MM.1S (cell line): ENCODE results near the gene TMEM82.

Source experiments
- DNase-seq: peaks from one replicate; pipeline ENCODE4 v3.0.0-alpha.2; 2015
- H2AFZ ChIP-seq: fragments of 300-600 bp; sonication (generic); 2 replicates; pipeline ENCODE4 v1.6.0; 2016; ENCODE audit warnings: antibody characterized with exemption, low read length
- H3F3A ChIP-seq: fragments of 300-600 bp; sonication (generic); 2 replicates; pipeline ENCODE4 v1.6.1; 2016; ENCODE audit warnings: mild to moderate bottlenecking, antibody characterized with exemption, low read length, moderate library complexity, mixed read lengths; ENCODE audit not compliant: insufficient read depth
- H3K27ac ChIP-seq: fragments of 300-600 bp; sonication (generic); 2 replicates; pipeline ENCODE4 v1.5.1; 2016; ENCODE audit warnings: mild to moderate bottlenecking, low read length
- H3K27me3 ChIP-seq: fragments of 300-600 bp; sonication (generic); replicated peaks from 2 replicates; pipeline ENCODE4 v1.6.0; 2016; ENCODE audit warnings: low read length; ENCODE audit not compliant: insufficient read depth
- H3K36me3 ChIP-seq: fragments of 300-600 bp; sonication (generic); replicated peaks from 2 replicates; pipeline ENCODE4 v1.6.1; 2016; ENCODE audit warnings: mild to moderate bottlenecking, low read length, mixed read lengths; ENCODE audit not compliant: insufficient read depth
- H3K4me1 ChIP-seq: fragments of 300-600 bp; sonication (generic); 2 replicates; pipeline ENCODE4 v1.6.1; 2016; ENCODE audit warnings: low read length, mixed read lengths
- H3K4me2 ChIP-seq: fragments of 300-600 bp; sonication (generic); 2 replicates; pipeline ENCODE4 v1.6.0; 2016; ENCODE audit warnings: low read depth, low read length
- H3K4me3 ChIP-seq: fragments of 300-600 bp; sonication (generic); 2 replicates; pipeline ENCODE4 v1.5.1; 2016; ENCODE audit warnings: low read length, mixed read lengths
- H3K79me2 ChIP-seq: fragments of 300-600 bp; sonication (generic); 2 replicates; pipeline ENCODE4 v1.6.1; 2016; ENCODE audit warnings: mixed run types, low read length, mixed read lengths
- H3K9ac ChIP-seq: fragments of 300-600 bp; sonication (generic); 2 replicates; pipeline ENCODE4 v1.6.1; 2016; ENCODE audit warnings: low read length, mixed read lengths
- H3K9me2 ChIP-seq: fragments of 300-600 bp; sonication (generic); replicated peaks from 2 replicates; pipeline ENCODE4 v1.6.1; 2016; ENCODE audit warnings: mild to moderate bottlenecking, low read length, mixed read lengths; ENCODE audit not compliant: insufficient read depth
- H3K9me3 ChIP-seq: fragments of 300-600 bp; sonication (generic); replicated peaks from 2 replicates; pipeline ENCODE4 v1.6.1; 2016; ENCODE audit warnings: mild to moderate bottlenecking, low read length, mixed read lengths; ENCODE audit not compliant: insufficient read depth
- H4K20me1 ChIP-seq: fragments of 300-600 bp; sonication (generic); 2 replicates; pipeline ENCODE4 v1.6.1; 2016; ENCODE audit warnings: mild to moderate bottlenecking, low read length, moderate library complexity, mixed read lengths; ENCODE audit not compliant: insufficient read depth
- CTCF ChIP-seq: fragments of 300-600 bp; sonication (generic); IDR thresholded peaks from 2 replicates; pipeline ENCODE4 v1.5.1; 2016; ENCODE audit warnings: antibody characterized with exemption, low read length, mixed read lengths
- EZH2 ChIP-seq: fragments of 300-600 bp; sonication (generic); optimal IDR thresholded peaks from 2 replicates; pipeline ENCODE3; 2017; ENCODE audit warnings: low read depth, mild to moderate bottlenecking, antibody characterized with exemption, low read length, mixed read lengths
- EZH2phosphoT487 ChIP-seq: fragments of 300-600 bp; sonication (generic); IDR thresholded peaks from 2 replicates; pipeline ENCODE4 v1.6.1; 2018; ENCODE audit warnings: antibody characterized with exemption, low read length

TMEM82 gene

DNA sequence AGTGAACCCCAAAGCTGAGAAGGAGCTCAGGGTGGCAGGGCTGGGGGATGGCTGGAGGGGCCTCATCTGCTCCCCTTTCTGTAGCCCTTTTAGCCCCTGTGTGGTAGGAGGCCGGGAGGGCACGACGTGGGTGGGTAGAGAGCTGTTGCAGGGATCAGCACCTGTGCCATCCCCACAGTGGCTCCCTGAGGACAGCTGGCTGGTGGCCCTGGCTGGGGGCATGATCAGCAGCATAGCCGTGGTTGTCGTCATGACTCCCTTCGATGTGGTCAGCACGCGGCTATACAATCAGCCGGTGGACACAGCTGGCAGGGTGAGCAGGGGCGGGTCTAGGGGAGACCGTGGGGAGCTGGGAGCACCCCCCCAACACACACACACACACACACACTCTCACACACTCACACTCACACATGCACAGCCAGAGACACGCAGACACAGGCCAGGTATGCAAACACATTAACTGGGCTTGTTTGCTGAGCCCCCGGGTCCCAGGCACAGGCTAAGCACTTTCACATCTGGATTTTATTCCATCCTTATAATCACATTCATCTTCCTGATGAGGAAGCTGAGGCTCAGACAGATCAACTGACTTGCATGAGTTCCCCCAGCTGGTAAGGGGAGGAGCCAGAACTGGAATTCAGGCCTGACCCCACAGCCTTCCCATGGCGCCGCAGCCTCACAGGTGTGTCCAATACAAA, 3.7 kb upstream of the TMEM82 start:
- no peak overlapping the region for H3K27ac ChIP-seq
- no peaks in the 10 kb centered on the region for H4K20me1 ChIP-seq
- no peaks in the 10 kb centered on the region for H3K4me1 ChIP-seq
- no peak for DNase-seq
- no peaks in the 10 kb centered on the region for H3F3A ChIP-seq
- no peak overlapping the region for H3K9ac ChIP-seq
- H3K9me3 ChIP-seq, result no peaks in the 10 kb centered on the region
- no peak for TF ChIP-seq EZH2phosphoT487
- TF ChIP-seq CTCF, result no peak
- no peak for TF ChIP-seq EZH2
- no peaks in the 10 kb centered on the region for H3K27me3 ChIP-seq
- no peak overlapping the region for H3K4me2 ChIP-seq
- no peaks in the 10 kb centered on the region for H3K36me3 ChIP-seq
- no peak overlapping the region for H2AFZ ChIP-seq
- no peak overlapping the region for H3K4me3 ChIP-seq
- H3K9me2 ChIP-seq, result no peaks in the 10 kb centered on the region
- H3K79me2 ChIP-seq, result no peaks in the 10 kb centered on the region

- Histone ChIP-seq H3K27ac (no peak overlapping the region), H3K9me2 (no peaks in the 10 kb centered on the region), H3K9ac (no peak overlapping the region), H4K20me1 (no peaks in the 10 kb centered on the region), H3K36me3 (no peaks in the 10 kb centered on the region), H3K4me2 (no peak overlapping the region), H3K27me3 (no peaks in the 10 kb centered on the region), H3K4me3 (no peak overlapping the region), H2AFZ (no peak overlapping the region), H3K9me3 (no peaks in the 10 kb centered on the region), H3K79me2 (no peaks in the 10 kb centered on the region), H3K4me1 (no peaks in the 10 kb centered on the region), H3F3A (no peaks in the 10 kb centered on the region)
- TF ChIP-seq CTCF (no peak), EZH2phosphoT487 (no peak), EZH2 (no peak)
- DNase-seq, result no peak
Measured at GRCh38 chr1:15739259-15739658, 3.0 kb upstream of the TMEM82 start.

- H3F3A ChIP-seq, result no peaks in the 10 kb centered on the region
- H3K27ac ChIP-seq, result no peak overlapping the region
- no peak for DNase-seq
- no peaks in the 10 kb centered on the region for H4K20me1 ChIP-seq
- H3K4me2 ChIP-seq, result no peak overlapping the region
- H3K27me3 ChIP-seq, result no peaks in the 10 kb centered on the region
- H3K9me2 ChIP-seq, result no peaks in the 10 kb centered on the region
- H3K9me3 ChIP-seq, result no peaks in the 10 kb centered on the region
- no peak overlapping the region for H3K9ac ChIP-seq
- no peaks in the 10 kb centered on the region for H3K36me3 ChIP-seq
- no peaks in the 10 kb centered on the region for H3K4me1 ChIP-seq
- H3K79me2 ChIP-seq, result no peaks in the 10 kb centered on the region
- TF ChIP-seq EZH2phosphoT487 (no peak), EZH2 (no peak), CTCF (no peak)
- H2AFZ ChIP-seq, result no peak overlapping the region
- no peak overlapping the region for H3K4me3 ChIP-seq
Measured at GRCh38 chr1:15739745-15740144, 2.6 kb upstream of the TMEM82 start.
